HL-60 (cell line): Measurements from ENCODE around the gene IQCE.
"Not testable (repeated sequence)": the region's sequence is repeated elsewhere in the genome, so short reads cannot be mapped to it uniquely, and the experiment has no call there.

Experiments
- DNase-seq, 2 experiments: peaks; one replicate each; pipeline ENCODE4 v3.0.0-alpha.2; 2010 to 2020; ENCODE audit warnings: low read depth in 1 of 2, low spot score in 1 of 2
- H3K27ac ChIP-seq: fragments of 250-450 bp; sonication (Bioruptor Pico); replicated peaks from 2 replicates; pipeline ENCODE4 v1.5.1; 2020; ENCODE audit warnings: mild to moderate bottlenecking, moderate library complexity
- H3K27me3 ChIP-seq: fragments of 250-450 bp; sonication (Bioruptor Pico); 2 replicates; pipeline ENCODE4 v1.5.1; 2021; ENCODE audit warnings: mild to moderate bottlenecking, moderate library complexity; ENCODE audit not compliant: insufficient read depth, poor library complexity, severe bottlenecking
- H3K4me3 ChIP-seq: replicated peaks from 2 replicates; pipeline ENCODE4 v1.5.1; 2011; ENCODE audit warnings: mild to moderate bottlenecking, control low read depth, low read length; ENCODE audit not compliant: insufficient read depth
- CTCF ChIP-seq: IDR thresholded peaks from one replicate; pipeline ENCODE4 v1.5.1; 2011; ENCODE audit warnings: low read length, control low read depth, inconsistent platforms; ENCODE audit not compliant: insufficient read depth
- GABPA ChIP-seq: IDR thresholded peaks from 2 replicates; pipeline ENCODE4 v1.6.1; 2012; ENCODE audit warnings: low read depth
- POLR2AphosphoS5 ChIP-seq: IDR thresholded peaks from 2 replicates; pipeline ENCODE4 v1.6.1; 2012; ENCODE audit warnings: low read depth
- REST ChIP-seq: IDR thresholded peaks from 2 replicates; pipeline ENCODE4 v1.6.1; 2012; ENCODE audit warnings: low read depth; ENCODE audit not compliant: insufficient replicate concordance
- SPI1 ChIP-seq: IDR thresholded peaks from 2 replicates; pipeline ENCODE4 v1.6.1; 2012; ENCODE audit warnings: low read depth, mild to moderate bottlenecking, borderline replicate concordance

Gene IQCE

DNA sequence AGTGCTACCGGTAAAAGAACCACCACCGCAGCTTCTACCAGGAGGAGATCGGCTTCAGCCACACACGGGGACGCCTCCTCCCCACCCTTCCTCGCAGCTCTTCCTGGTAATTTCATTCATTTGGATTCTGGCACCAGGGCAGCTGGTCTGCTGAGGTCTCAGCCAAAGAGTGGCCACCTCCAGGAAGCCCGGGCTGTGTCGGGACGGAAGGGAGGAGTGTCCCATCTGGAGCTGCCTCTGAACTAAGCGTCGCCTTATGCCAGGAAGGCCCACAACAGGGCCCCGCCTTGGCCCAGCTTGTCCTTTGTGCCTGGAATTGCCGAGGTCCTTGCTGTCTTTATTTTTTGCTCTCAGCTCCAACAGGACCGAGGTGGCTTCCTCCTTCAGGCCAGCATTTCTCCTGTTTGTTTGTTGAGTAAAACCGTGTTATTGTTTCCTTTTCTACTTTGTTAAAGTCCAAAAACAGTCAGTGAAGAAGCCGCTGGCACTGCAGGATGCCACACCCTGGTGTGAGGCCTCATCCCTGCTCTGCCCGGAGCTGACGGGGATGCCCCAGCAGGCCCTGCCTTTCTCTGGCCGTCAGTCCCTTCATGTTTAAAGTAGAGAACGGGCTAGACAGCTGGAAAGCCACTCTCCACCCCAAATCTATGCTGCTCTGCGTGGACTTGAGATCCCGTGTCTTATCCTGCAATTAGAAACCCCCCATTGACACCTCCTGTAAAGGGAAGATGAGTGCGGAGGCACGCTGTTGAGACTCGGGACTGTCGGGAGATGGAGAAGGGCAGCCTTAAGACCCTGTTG, 48.5 kb downstream of the IQCE start:
- Histone ChIP-seq H3K27ac (no peak overlapping the region), H3K27me3 (no peaks in the 10 kb centered on the region), H3K4me3 (no peak overlapping the region)
- DNase-seq: no peak
- no peak for TF ChIP-seq SPI1
- no peak for TF ChIP-seq CTCF
- no peak for TF ChIP-seq POLR2AphosphoS5
- no peak for TF ChIP-seq GABPA
- no peak for TF ChIP-seq REST

- TF ChIP-seq REST: no peak
- no peak for TF ChIP-seq CTCF
- no peak for DNase-seq
- no peak overlapping the region for H3K4me3 ChIP-seq
- H3K27ac ChIP-seq: peak overlapping the region; percentile 26
- H3K27me3 ChIP-seq: no peaks in the 10 kb centered on the region
These were observed 49.4 kb downstream of the IQCE start for GRCh38 chr7:2607923-2608904.

GRCh38 chr7:2608921-2609411, 50.2 kb downstream of the IQCE start:
- Histone ChIP-seq H3K27ac (peak overlapping the region; percentile 26), H3K27me3 (no peaks in the 10 kb centered on the region), H3K4me3 (peak overlapping the region; percentile 7; the same call in 1 of the 2 replicates)
- TF ChIP-seq REST (no peak), SPI1 (peak; percentile 29; the same call in 1 of the 2 replicates), CTCF (peak; percentile 15)
- DNase-seq: peak; percentile 75 to 85

- H3K27ac ChIP-seq, H3K27me3 ChIP-seq, DNase-seq, H3K4me3 ChIP-seq: not testable (repeated sequence)
These were observed 50.9 kb downstream of the IQCE start for GRCh38 chr7:2609646-2610045.
